ENCODE data around the gene UGCG. TPM values are rescaled to one million over a fixed set of nuclear protein-coding genes. Genes with fewer than 3 reads are reported as not detected.

UGCG gene
- total RNA-seq, 1 experiment from 2014 or later, result 88.7 TPM

- Histone ChIP-seq H3F3A (ENCODE audit: insufficient read depth, low read depth) (peaks cover 44% of the 10 kb centered on the region), H3K79me2 (ENCODE audit: low read depth) (no peaks in the 10 kb centered on the region), H3K4me1 (replicated peaks; ENCODE audit: insufficient read depth) (peaks cover 46% of the 10 kb centered on the region), H3K36me3 (ENCODE audit: low read depth) (no peaks in the 10 kb centered on the region), H2AFZ (no peak overlapping the region), H3K27me3 (ENCODE audit: insufficient read depth, low read depth) (no peaks in the 10 kb centered on the region), H3K4me3 (no peak overlapping the region), H3K9me2 (ENCODE audit: insufficient read depth) (no peaks in the 10 kb centered on the region), H3K27ac (no peak overlapping the region), H3K4me2 (no peak overlapping the region), H3K9me3 (ENCODE audit: insufficient read depth, low read depth) (no peaks in the 10 kb centered on the region), H4K20me1 (ENCODE audit: insufficient read depth) (no peaks in the 10 kb centered on the region)
- DNase-seq, result no peak
- TF ChIP-seq CTCF (conservative IDR thresholded peaks at IDR 0.05) (no peak), EZH2 (IDR thresholded peaks at IDR 0.05; ENCODE audit: low read depth) (no peak)
- no TSS peak for BruUV-seq (replicated peaks)
- POLR2A ChIA-PET (ENCODE audit: unreplicated experiment), result no interaction called here
- CTCF ChIA-PET, result no interaction called here
- intact Hi-C loops (cut with micrococcal nuclease; ENCODE audit: unreplicated experiment), result no loop called here
Measured at GRCh38 chr9:111961575-111961974, 65.0 kb downstream of the UGCG start.

- Histone ChIP-seq H4K20me1 (ENCODE audit: insufficient read depth) (no peaks in the 10 kb centered on the region), H3K4me1 (replicated peaks; ENCODE audit: insufficient read depth) (peaks cover 46% of the 10 kb centered on the region), H3K79me2 (ENCODE audit: low read depth) (no peaks in the 10 kb centered on the region), H3K9me3 (ENCODE audit: insufficient read depth, low read depth) (no peaks in the 10 kb centered on the region), H3F3A (ENCODE audit: insufficient read depth, low read depth) (peaks cover 44% of the 10 kb centered on the region), H3K9me2 (ENCODE audit: insufficient read depth) (no peaks in the 10 kb centered on the region), H3K27ac (no peak overlapping the region), H3K4me3 (no peak overlapping the region), H3K36me3 (ENCODE audit: low read depth) (no peaks in the 10 kb centered on the region), H3K4me2 (no peak overlapping the region), H3K27me3 (ENCODE audit: insufficient read depth, low read depth) (no peaks in the 10 kb centered on the region), H2AFZ (no peak overlapping the region)
- TF ChIP-seq EZH2 (IDR thresholded peaks at IDR 0.05; ENCODE audit: low read depth) (no peak), CTCF (conservative IDR thresholded peaks at IDR 0.05) (no peak)
- no peak for DNase-seq
- CTCF ChIA-PET, result interaction anchor here (0.6 kb wide), 1 partner anchor 15 kb away, joined by 3 read pairs; no protein-coding TSS in a partner anchor
- POLR2A ChIA-PET (ENCODE audit: unreplicated experiment), result interaction anchor here (0.6 kb wide), 1 partner anchor 98 kb away, joined by 5 read pairs; no protein-coding TSS in a partner anchor
- BruUV-seq (replicated peaks), result no TSS peak
- intact Hi-C loops (cut with micrococcal nuclease; ENCODE audit: unreplicated experiment), result no loop called here
Measured at GRCh38 chr9:111962021-111962420, 65.4 kb downstream of the UGCG start.

GRCh38 chr9:111963995-111964394 is 67.4 kb downstream of the UGCG start:
- Histone ChIP-seq H3F3A (ENCODE audit: insufficient read depth, low read depth) (peaks cover 27% of the 10 kb centered on the region), H4K20me1 (ENCODE audit: insufficient read depth) (no peaks in the 10 kb centered on the region), H3K27me3 (ENCODE audit: insufficient read depth, low read depth) (no peaks in the 10 kb centered on the region), H3K9me3 (ENCODE audit: insufficient read depth, low read depth) (no peaks in the 10 kb centered on the region), H3K4me2 (no peak overlapping the region), H3K27ac (no peak overlapping the region), H3K4me3 (no peak overlapping the region), H3K79me2 (ENCODE audit: low read depth) (no peaks in the 10 kb centered on the region), H3K4me1 (replicated peaks; ENCODE audit: insufficient read depth) (peaks cover 30% of the 10 kb centered on the region), H3K36me3 (ENCODE audit: low read depth) (no peaks in the 10 kb centered on the region), H3K9me2 (ENCODE audit: insufficient read depth) (no peaks in the 10 kb centered on the region), H2AFZ (no peak overlapping the region)
- ChIA-PET CTCF (no interaction called here), POLR2A (ENCODE audit: unreplicated experiment) (no interaction called here)
- TF ChIP-seq EZH2 (IDR thresholded peaks at IDR 0.05; ENCODE audit: low read depth) (no peak), CTCF (conservative IDR thresholded peaks at IDR 0.05) (no peak)
- intact Hi-C loops (cut with micrococcal nuclease; ENCODE audit: unreplicated experiment), result no loop called here
- no peak for DNase-seq
- no TSS peak for BruUV-seq (replicated peaks)

Data from PC-9 (cell line).